NCI-H748 (cell line): Measurements from ENCODE around the gene TMEM140.
"Not testable (repeated sequence)": the region's sequence is repeated elsewhere in the genome, so short reads cannot be mapped to it uniquely, and the experiment has no call there.

ENCODE experiments used
- DNase-seq: peaks from one replicate; lab custom pipeline; 2025; ENCODE audit not compliant: unreplicated experiment; lab: John Stamatoyannopoulos, UW

TMEM140 gene

GRCh38 chr7:135211946-135212685 is 64.2 kb downstream of the TMEM140 start:
- DNase-seq: not testable (repeated sequence)

- no peak for DNase-seq
Measured at GRCh38 chr7:135213831-135214230, 66.0 kb downstream of the TMEM140 start.

GRCh38 chr7:135215180-135215579 is 67.3 kb downstream of the TMEM140 start:
- DNase-seq: no peak

- DNase-seq: no peak
Measured at GRCh38 chr7:135215698-135216097, 67.8 kb downstream of the TMEM140 start.
